MCF 10A (cell line): Measurements from ENCODE around the gene SYNGR2. TPM values are rescaled to one million over a fixed set of nuclear protein-coding genes. Genes with fewer than 3 reads are reported as not detected.

Source experiments
- BruUV-seq: library from RNA; stranded (reverse); fragments of 400-500 nt; replicated peaks from 2 replicates; lab custom pipeline; 2021; lab: Mats Ljungman, UMichigan
- CTCF ChIA-PET: fragments of 300-600 bp; sonication (Branson Sonifier 250); formaldehyde crosslinking; extraction: SDS; loops from one replicate; lab custom pipeline; 2021; ENCODE audit warnings: antibody characterized with exemption, inconsistent platforms; lab: Yijun Ruan, JAX
- POLR2A ChIA-PET: fragments of 300-600, 350-650 bp; sonication (Branson Sonifier 250); formaldehyde crosslinking; extraction: SDS; loops from one replicate; lab custom pipeline; 2020; ENCODE audit warnings: antibody characterized with exemption, inconsistent platforms; lab: Yijun Ruan, JAX
- DNase-seq: peaks from one replicate; pipeline ENCODE4 v3.0.0-alpha.2; 2018; ENCODE audit not compliant: unreplicated experiment
- H3K27ac Mint-ChIP-seq: one replicate; pipeline ENCODE4 v1.8.0; 2022; ENCODE audit warnings: mild to moderate bottlenecking, low read depth, mixed read lengths; ENCODE audit not compliant: unreplicated experiment
- H3K27me3 Mint-ChIP-seq: one replicate; pipeline ENCODE4 v1.8.0; 2022; ENCODE audit warnings: mixed read lengths; ENCODE audit not compliant: insufficient read depth, unreplicated experiment
- H3K36me3 Mint-ChIP-seq: one replicate; pipeline ENCODE4 v1.8.0; 2022; ENCODE audit warnings: mild to moderate bottlenecking, moderate library complexity, mixed read lengths; ENCODE audit not compliant: insufficient read depth, unreplicated experiment
- H3K4me1 Mint-ChIP-seq: one replicate; pipeline ENCODE4 v1.8.0; 2022; ENCODE audit warnings: mixed read lengths; ENCODE audit not compliant: insufficient read depth, unreplicated experiment
- H3K4me3 Mint-ChIP-seq: one replicate; pipeline ENCODE4 v1.8.0; 2022; ENCODE audit warnings: mild to moderate bottlenecking, moderate library complexity, mixed read lengths; ENCODE audit not compliant: unreplicated experiment
- H3K9me3 Mint-ChIP-seq: one replicate; pipeline ENCODE4 v1.8.0; 2022; ENCODE audit warnings: mixed read lengths; ENCODE audit not compliant: unreplicated experiment
- CTCF ChIP-seq: fragments of 200-600 bp; IDR thresholded peaks from one replicate; pipeline ENCODE4 v1.8.0; 2022; ENCODE audit warnings: antibody characterized with exemption, mild to moderate bottlenecking; ENCODE audit not compliant: unreplicated experiment
- intact Hi-C: fragments of 100-400 bp; cut with micrococcal nuclease; formaldehyde crosslinking; loops from 2 replicates; pipeline ENCODE4 v1.14.1; 2022
- total RNA-seq: library from RNA; stranded (reverse); gene quantifications from 2 replicates; pipeline ENCODE4 v1.2.3, GENCODE V29; 2022

The SYNGR2 gene
- total RNA-seq, 1 experiment from 2014 or later, result 52.2 TPM

GRCh38 chr17:78132084-78132676 is 36.2 kb upstream of the SYNGR2 start:
- DNase-seq, result no peak
- Mint-ChIP-seq H3K4me3 (peak overlapping the region; percentile 23), H3K27ac (no peak overlapping the region), H3K9me3 (no peaks in the 10 kb centered on the region), H3K36me3 (peaks cover 4% of the 10 kb centered on the region), H3K27me3 (peaks cover 13% of the 10 kb centered on the region), H3K4me1 (no peaks in the 10 kb centered on the region)
- CTCF ChIA-PET, result no interaction called here
- no peak for TF ChIP-seq CTCF
- POLR2A ChIA-PET, result no interaction called here
- intact Hi-C loops, result no loop called here
- no TSS peak for BruUV-seq

- no peak for TF ChIP-seq CTCF
- Mint-ChIP-seq H3K4me1 (no peaks in the 10 kb centered on the region), H3K9me3 (no peaks in the 10 kb centered on the region), H3K27me3 (peaks cover 13% of the 10 kb centered on the region), H3K4me3 (no peak overlapping the region), H3K27ac (no peak overlapping the region), H3K36me3 (no peaks in the 10 kb centered on the region)
- POLR2A ChIA-PET, result no interaction called here
- intact Hi-C loops, result no loop called here
- no TSS peak for BruUV-seq
- CTCF ChIA-PET, result no interaction called here
- no peak for DNase-seq
Observed at GRCh38 chr17:78132767-78133178, 35.6 kb upstream of the SYNGR2 start.

- Mint-ChIP-seq H3K36me3 (no peaks in the 10 kb centered on the region), H3K27ac (no peak overlapping the region), H3K9me3 (no peaks in the 10 kb centered on the region), H3K4me1 (no peaks in the 10 kb centered on the region), H3K27me3 (peaks cover 13% of the 10 kb centered on the region), H3K4me3 (no peak overlapping the region)
- TF ChIP-seq CTCF, result no peak
- ChIA-PET CTCF (no interaction called here), POLR2A (no interaction called here)
- no peak for DNase-seq
- BruUV-seq, result no TSS peak
- intact Hi-C loops, result no loop called here
Observed at GRCh38 chr17:78133179-78133951, 35.0 kb upstream of the SYNGR2 start.

- CTCF ChIA-PET, result interaction anchor here (0.7 kb wide), 1 partner anchor 115 kb away, joined by 3 read pairs; no protein-coding TSS in a partner anchor
- POLR2A ChIA-PET, result no interaction called here
- no peaks in the 10 kb centered on the region for H3K9me3 Mint-ChIP-seq
- TF ChIP-seq CTCF, result peak; percentile 29
- peaks cover 13% of the 10 kb centered on the region for H3K27me3 Mint-ChIP-seq
- intact Hi-C loops, result no loop called here
- H3K4me1 Mint-ChIP-seq, result no peaks in the 10 kb centered on the region
- BruUV-seq, result no TSS peak
- H3K4me3 Mint-ChIP-seq, result no peak overlapping the region
- DNase-seq, result peak; percentile 71
- no peak overlapping the region for H3K27ac Mint-ChIP-seq
- H3K36me3 Mint-ChIP-seq, result no peaks in the 10 kb centered on the region
Observed at GRCh38 chr17:78133971-78134898, 34.1 kb upstream of the SYNGR2 start.
